Endothelial cell of umbilical vein (primary cell): ENCODE results near the gene NR6A1.

Experiments used
- CTCF ChIP-seq, 2 donors: IDR thresholded peaks; 1 replicate in 1 of 2; 2 replicates in 1 of 2; pipeline ENCODE4 v1.5.1; 2011; ENCODE audit warnings: low read length in 2 of 2, mild to moderate bottlenecking in 2 of 2, moderate library complexity in 2 of 2, control low read depth in 1 of 2, inconsistent platforms in 1 of 2, low read depth in 1 of 2; ENCODE audit not compliant: insufficient read depth in 1 of 2; ENCODE audit errors: extremely low read depth in 1 of 2
- EZH2 ChIP-seq: IDR thresholded peaks from 2 replicates; pipeline ENCODE4 v1.6.1; 2012; ENCODE audit warnings: borderline replicate concordance, low read depth, mild to moderate bottlenecking, moderate library complexity, low read length, inconsistent platforms; ENCODE audit not compliant: severe bottlenecking
- MYC ChIP-seq: IDR thresholded peaks from one replicate; pipeline ENCODE4 v1.6.1; 2011; ENCODE audit warnings: mild to moderate bottlenecking, low read depth, low read length
- POLR2AphosphoS5 ChIP-seq: IDR thresholded peaks from 2 replicates; pipeline ENCODE4 v1.6.1; 2012; ENCODE audit warnings: low read depth, mild to moderate bottlenecking, control low read depth, low read length, moderate library complexity; ENCODE audit not compliant: insufficient read depth

GRCh38 chr9:124594673-124595072, 176.4 kb downstream of the NR6A1 start:
- TF ChIP-seq EZH2 (no peak), CTCF (IDR thresholded peaks at IDR 0.05; ENCODE audit: extremely low read depth in 1 of 2, insufficient read depth in 1 of 2, low read depth in 1 of 2, low read length in 2 of 2) (no peak), MYC (no peak), POLR2AphosphoS5 (no peak)
